Measurements from ENCODE around the gene LOX.

DNA sequence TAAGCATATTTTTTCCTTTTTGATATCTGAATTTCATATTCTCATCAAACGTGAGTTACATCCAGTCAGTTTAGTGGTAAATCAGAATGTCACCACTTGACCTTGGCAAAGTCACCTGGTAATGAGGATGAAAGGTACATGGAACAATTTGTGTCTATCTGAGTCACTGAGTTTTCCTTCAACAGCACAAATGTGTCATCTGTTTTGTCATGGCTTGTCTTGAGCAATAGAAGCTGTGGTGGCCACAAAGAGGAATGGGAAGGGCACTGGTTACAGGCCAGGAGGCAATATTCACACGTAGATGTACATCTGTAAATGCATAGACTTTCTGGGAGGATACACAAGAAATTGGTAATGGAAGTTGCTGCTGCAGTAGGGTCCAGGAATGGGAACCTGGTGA, 42.9 kb upstream of the LOX start:
- no peak for TF ChIP-seq POLR2A (IDR thresholded peaks at IDR 0.05; ENCODE audit: low read length)
- TF ChIP-seq GATA1 (IDR thresholded peaks at IDR 0.05; ENCODE audit: low read depth, low read length): no peak
